Fibroblast of villous mesenchyme (primary cell): ENCODE data around the gene P4HA2. TPM values are rescaled to one million over a fixed set of nuclear protein-coding genes. Genes with fewer than 3 reads are reported as not detected.
A peak's percentile ranks its signal among the peaks of the same experiment; 100 is the strongest.

Experiments used
- DNase-seq: peaks from one replicate; pipeline ENCODE4 v3.0.0-alpha.2; 2010; ENCODE audit warnings: low read depth
- H3K4me3 ChIP-seq: 2 replicates; pipeline ENCODE4 v1.5.1; 2011; ENCODE audit warnings: low read depth, mild to moderate bottlenecking, low read length
- total RNA-seq: library from RNA; depleted of rRNA; stranded (reverse); fragments of >200 nt; gene quantifications from 2 replicates; pipeline ENCODE4 v1.2.3, GENCODE V29; 2012
- TF ChIP-seq, protein P1 (sequence below): IDR thresholded peaks from 2 replicates; pipeline ENCODE4 v1.5.1; 2012; ENCODE audit warnings: low read depth, mild to moderate bottlenecking, low read length; ENCODE audit not compliant: insufficient read depth

P4HA2 gene
- total RNA-seq, 1 donor: 191 TPM

DNA sequence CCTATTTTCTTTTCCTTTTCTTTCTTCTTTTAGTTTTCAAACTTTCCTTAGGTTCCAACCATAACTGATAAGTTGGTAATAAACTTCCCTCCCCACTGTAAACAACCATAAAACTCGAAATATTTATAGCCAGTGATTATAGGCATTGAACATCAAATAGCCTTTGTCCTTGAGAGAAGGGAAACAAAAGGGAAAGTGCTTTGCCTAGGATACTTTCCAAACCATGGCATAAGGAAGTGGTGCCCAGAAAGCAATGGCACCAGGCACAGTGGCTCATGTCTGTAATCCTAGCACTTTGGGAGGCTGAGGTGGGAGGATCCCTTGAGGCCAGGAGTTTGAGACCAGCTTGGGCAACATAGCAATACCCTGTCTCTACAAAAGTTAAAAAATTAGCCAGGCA is 17.9 kb upstream of the P4HA2 start:
- peak; percentile 47 for DNase-seq
- H3K4me3 ChIP-seq: no peak overlapping the region
- TF ChIP-seq, protein P1, sequence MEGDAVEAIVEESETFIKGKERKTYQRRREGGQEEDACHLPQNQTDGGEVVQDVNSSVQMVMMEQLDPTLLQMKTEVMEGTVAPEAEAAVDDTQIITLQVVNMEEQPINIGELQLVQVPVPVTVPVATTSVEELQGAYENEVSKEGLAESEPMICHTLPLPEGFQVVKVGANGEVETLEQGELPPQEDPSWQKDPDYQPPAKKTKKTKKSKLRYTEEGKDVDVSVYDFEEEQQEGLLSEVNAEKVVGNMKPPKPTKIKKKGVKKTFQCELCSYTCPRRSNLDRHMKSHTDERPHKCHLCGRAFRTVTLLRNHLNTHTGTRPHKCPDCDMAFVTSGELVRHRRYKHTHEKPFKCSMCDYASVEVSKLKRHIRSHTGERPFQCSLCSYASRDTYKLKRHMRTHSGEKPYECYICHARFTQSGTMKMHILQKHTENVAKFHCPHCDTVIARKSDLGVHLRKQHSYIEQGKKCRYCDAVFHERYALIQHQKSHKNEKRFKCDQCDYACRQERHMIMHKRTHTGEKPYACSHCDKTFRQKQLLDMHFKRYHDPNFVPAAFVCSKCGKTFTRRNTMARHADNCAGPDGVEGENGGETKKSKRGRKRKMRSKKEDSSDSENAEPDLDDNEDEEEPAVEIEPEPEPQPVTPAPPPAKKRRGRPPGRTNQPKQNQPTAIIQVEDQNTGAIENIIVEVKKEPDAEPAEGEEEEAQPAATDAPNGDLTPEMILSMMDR: no peak

DNA sequence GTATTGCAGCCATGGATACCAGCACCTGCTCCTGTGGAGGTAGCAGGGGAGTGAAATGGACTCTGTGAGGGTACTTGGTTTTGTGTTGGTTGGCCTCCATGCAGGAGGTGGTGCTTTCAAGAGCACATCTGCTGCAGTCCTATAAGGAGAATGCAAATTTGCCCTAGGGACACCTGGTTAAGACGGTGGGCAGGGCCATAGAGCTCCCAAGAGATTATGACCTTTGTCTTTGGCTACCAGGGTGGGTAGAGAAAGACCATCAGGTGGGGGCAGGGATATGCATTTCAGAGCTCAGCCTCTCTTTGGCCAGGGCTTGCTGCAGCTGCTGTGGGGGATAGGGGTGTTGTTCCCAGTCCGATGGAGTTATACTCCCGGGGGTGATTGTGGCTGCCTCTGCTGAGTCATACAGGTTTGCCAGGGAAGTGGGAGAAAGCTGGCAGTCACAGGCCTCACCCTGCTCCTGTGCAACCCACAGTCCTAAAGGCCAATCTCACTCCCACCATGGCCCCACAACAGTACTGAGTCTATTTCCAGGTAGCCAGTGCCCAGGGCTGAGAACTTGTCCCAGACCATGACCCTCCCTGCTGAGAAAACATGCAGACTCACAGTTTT is 15.8 kb upstream of the P4HA2 start:
- DNase-seq: no peak
- H3K4me3 ChIP-seq: no peak overlapping the region
- TF ChIP-seq, protein P1: no peak

DNA sequence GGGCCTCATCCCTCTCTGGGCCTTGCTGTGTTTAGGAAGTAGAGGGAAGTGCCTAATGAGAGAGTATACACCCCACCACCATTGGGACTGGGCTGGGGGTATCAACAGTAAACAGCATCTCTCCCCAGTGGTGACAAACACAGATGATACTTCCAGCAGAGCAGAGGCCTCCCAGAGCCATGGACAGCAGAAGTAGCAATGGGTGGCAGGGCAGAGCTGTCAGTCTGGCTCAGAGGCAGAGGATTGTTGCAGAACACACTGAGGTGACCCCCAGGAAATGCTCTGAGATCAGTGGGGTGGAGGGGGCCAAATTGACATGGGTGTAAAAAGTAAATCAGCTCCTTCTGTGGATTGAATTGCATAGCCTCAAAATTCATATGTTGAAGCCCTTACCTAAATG is 12.1 kb upstream of the P4HA2 start:
- TF ChIP-seq, protein P1: no peak
- H3K4me3 ChIP-seq: no peak overlapping the region
- DNase-seq: no peak

DNA sequence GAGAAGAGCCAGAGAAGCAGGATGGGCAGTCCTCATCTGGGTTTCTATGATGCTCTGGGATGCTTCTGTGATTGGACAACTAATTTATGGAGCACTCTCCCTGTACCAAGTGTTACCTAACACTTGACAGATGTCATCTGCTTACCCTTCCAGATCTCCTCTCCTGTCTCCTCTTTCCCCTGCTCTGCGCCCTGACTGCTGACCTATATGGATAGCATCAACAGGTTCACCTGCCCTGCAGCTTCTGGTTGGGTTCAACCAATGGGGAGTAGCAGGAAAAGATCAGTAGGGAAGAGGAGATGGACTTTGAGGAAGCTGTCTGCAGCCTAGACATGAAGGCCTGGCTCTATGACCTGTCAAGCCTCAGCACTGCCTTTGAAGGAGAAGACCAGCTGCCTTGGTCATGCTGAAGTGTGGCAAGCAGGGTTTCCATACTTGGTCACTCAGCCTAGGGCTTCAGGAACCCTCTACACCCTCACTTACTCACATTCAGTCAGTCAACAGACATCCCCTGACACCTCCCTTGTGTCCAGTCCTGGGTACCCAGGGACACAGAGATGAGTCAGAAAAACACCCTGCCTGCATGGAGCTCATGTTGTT is 11.3 kb upstream of the P4HA2 start:
- H3K4me3 ChIP-seq: no peak overlapping the region
- TF ChIP-seq, protein P1: no peak
- no peak for DNase-seq

DNA sequence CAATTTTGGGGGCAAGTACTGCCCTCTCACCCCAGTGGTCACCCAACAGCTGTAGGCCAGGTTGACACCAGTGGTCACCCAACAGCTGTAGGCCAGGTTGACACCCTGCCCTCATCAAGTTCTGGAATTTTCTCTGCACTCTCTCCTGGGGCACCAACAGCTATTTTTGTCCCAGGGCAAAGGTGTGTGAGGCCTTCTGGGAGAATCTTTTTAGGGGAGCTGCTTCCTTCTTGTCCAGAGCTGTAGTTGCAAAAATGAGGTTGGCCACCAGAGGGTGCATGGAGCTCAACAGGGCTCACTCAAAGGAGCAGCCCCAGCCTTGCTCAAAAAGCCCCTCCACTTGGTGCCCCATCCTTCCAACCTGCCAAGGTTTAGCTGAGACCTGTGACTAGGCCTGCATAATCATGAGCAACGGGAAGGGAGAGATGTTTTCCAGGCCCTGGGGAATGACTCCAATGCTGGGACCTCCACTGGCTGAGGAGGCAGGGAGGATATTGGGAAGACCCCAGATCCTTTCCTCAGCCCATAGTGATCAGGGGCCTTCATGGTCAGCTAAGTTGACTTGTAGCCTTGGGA is 10.6 kb upstream of the P4HA2 start:
- DNase-seq: peak; percentile 68
- TF ChIP-seq, protein P1: peak; percentile 85
- H3K4me3 ChIP-seq: no peak overlapping the region

DNA sequence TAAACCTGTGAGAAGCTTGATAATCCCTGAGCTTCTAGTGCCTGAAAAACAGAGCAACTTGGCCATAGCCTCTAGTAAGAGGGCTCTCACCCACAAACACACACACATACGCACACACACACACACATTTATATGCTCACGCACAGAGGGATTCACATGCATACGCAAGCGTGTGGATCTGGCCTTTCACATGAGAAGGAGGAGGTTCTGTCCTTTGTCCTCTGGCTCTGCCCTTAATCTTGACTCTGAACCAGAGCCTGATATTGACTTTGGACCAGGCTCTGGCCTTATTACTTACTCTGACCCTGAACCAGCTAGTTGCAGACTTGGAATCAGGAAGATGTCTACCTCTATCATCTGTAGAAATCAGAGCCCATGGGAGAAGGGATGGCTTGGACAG is 10.0 kb upstream of the P4HA2 start:
- TF ChIP-seq, protein P1: no peak
- DNase-seq: no peak
- no peak overlapping the region for H3K4me3 ChIP-seq

DNA sequence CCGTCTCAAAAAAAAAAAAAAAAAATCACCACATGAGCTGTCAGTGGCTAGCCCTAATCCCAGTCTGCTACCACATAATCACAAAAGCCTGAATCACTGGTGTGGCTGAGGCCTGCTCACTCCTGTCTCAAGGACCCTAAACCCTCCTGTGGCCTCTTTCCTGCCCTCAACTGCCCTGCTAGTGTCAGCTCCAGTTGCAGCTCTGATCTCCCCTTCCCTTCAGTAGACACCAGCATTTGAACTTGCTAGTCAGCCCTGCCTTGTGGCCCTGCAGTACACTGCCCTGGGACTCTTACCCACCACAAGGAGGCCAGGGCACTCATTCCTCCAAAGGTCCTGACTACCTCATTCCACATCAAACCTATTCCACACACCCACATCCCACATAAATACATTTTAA is 9.5 kb upstream of the P4HA2 start:
- H3K4me3 ChIP-seq: no peak overlapping the region
- peak; percentile 12 for DNase-seq
- TF ChIP-seq, protein P1: peak; percentile 11
